Large intestine (tissue), 3 donors: ENCODE measurements around the gene SLC26A4. TPM values are rescaled to one million over a fixed set of nuclear protein-coding genes. Genes with fewer than 3 reads are reported as not detected.
"Not testable (repeated sequence)": the region's sequence is repeated elsewhere in the genome, so short reads cannot be mapped to it uniquely, and the experiment has no call there.

Experiments used
- DNase-seq, 2 donors: peaks; one replicate each; pipeline versions ENCODE4 v3.0.0 to v3.0.0-alpha.2; 2013
- H3K27ac ChIP-seq: one replicate; pipeline ENCODE4 v1.5.1; 2013; ENCODE audit warnings: low read length
- H3K27me3 ChIP-seq: 2 replicates; pipeline ENCODE4 v1.6.1; 2013; ENCODE audit warnings: low read length; ENCODE audit not compliant: control insufficient read depth, insufficient read depth
- H3K36me3 ChIP-seq: 2 replicates; pipeline ENCODE4 v1.6.1; 2013; ENCODE audit warnings: low read length; ENCODE audit not compliant: control insufficient read depth, insufficient read depth
- H3K4me1 ChIP-seq: one replicate; pipeline ENCODE4 v1.6.1; 2013; ENCODE audit warnings: low read length; ENCODE audit not compliant: control insufficient read depth, insufficient read depth
- H3K4me3 ChIP-seq: one replicate; pipeline ENCODE4 v1.5.1; 2013; ENCODE audit warnings: low read length
- H3K9me3 ChIP-seq: one replicate; pipeline ENCODE4 v1.6.1; 2013; ENCODE audit warnings: mild to moderate bottlenecking, low read depth, low read length, moderate library complexity; ENCODE audit not compliant: control insufficient read depth
- WGBS: methylation state at CpG from one replicate; pipeline ENCODE4 v1.1.5; 2013; ENCODE audit warnings: low lambda C conversion rate; ENCODE audit not compliant: insufficient coverage; 5-methylcytosine and 5-hydroxymethylcytosine counted together
- polyA plus RNA-seq: library from polyadenylated mRNA; unstranded; fragments of 120-200 nt; gene quantifications from one replicate; pipeline ENCODE4 v1.2.1, GENCODE V29; 2013

SLC26A4 gene
- polyA plus RNA-seq, 1 donor = 0.28 TPM

DNA sequence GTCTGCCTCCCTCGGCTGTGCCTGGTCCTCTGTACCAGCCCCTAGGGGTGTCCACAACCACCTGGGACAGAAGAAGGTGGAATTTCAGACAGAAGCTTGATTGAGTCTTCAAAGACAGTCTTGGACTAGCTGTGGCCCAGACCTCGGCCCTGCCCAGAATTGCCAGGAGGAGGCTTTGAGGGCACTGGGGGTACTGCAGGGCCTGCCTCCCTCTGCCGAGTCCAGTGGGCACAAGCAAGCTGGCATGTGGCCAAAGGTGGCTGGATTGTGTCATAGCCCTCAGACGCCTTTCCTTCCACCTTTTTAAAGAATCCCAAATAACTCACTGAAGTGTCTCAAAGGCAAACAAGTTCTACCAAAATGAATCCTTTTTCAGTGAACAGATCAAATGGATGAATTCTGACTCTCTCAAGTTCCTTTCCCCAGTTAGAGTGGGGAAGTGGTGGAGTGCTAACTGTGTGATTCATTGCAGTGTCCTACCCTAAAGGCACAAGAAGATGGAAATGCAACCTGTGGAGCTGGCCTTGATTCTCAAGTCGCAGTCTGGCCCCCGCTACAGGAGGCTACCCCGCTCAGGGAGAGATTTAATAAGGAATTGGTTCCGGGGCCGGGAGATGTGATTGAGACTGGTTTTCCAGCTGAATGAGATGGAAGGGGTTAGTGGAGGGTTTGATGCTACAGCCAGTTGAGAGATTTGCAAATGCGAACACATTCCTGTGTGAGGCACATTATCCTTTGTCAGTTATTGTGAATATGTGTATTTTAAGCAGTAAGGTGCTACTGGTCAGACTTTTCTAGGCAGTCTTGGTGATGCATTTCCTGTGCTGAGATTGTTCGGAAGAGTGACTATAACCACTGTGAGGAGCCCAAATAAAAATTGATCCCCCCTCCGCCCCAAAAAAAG, 28.8 kb upstream of the SLC26A4 start:
- no peaks in the 10 kb centered on the region for H3K36me3 ChIP-seq
- no peaks in the 10 kb centered on the region for H3K4me1 ChIP-seq
- DNase-seq = no peak
- no peaks in the 10 kb centered on the region for H3K9me3 ChIP-seq
- no peak overlapping the region for H3K27ac ChIP-seq
- H3K4me3 ChIP-seq = no peak overlapping the region
- no peaks in the 10 kb centered on the region for H3K27me3 ChIP-seq
- no CpG with 5 or more reads among the region's 12 CpGs for WGBS

GRCh38 chr7:107632492-107632865, 28.1 kb upstream of the SLC26A4 start:
- Histone ChIP-seq H3K27me3 (no peaks in the 10 kb centered on the region), H3K36me3 (no peaks in the 10 kb centered on the region), H3K4me3 (no peak overlapping the region), H3K4me1 (no peaks in the 10 kb centered on the region), H3K9me3 (no peaks in the 10 kb centered on the region), H3K27ac (no peak overlapping the region)
- WGBS = no CpG with 5 or more reads among the region's 2 CpGs
- DNase-seq = no peak

DNA sequence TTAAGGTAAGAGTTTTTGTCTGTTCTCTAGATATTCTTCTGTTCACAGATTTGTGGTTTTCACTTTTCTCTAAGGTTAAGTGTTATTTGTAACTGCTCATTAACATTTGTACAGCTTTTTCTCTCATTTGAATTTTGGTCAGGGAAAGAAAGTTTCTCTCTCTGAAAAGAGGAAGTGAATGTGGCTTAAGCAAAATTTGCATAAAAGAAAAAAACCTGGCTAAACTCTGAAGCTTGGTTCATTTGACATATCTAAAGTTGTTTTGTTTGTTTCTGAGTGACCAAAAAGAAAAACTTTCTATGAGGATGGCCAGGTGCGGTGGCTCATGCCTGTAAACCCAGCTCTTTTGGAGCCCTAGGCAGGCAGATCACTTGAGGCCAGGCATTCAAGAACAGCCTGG, 22.0 kb upstream of the SLC26A4 start:
- no peaks in the 10 kb centered on the region for H3K4me1 ChIP-seq
- WGBS = no CpG with 5 or more reads among the region's 1 CpG
- DNase-seq = no peak

DNA sequence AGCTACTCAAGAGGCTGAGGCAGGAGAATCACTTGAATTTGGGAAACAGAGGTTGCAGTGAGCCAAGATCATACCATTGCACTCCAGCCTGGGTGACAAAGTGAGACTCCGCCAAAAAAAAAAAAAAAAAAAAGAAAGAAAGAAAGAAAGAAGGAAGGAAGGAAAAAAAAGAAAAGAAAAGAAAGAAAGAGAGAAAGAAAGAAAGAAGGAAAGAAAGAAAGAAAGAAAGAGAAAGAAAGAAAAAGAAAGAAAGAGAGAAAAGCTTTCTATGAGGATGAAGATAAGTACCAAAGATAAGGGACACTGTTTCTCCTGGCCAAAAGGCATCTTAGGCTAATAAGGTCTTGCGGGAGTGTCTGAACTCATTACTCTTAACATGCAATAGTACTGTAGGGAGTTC, 21.6 kb upstream of the SLC26A4 start:
- H3K9me3 ChIP-seq, H3K27ac ChIP-seq, DNase-seq, H3K4me3 ChIP-seq, H3K4me1 ChIP-seq, H3K36me3 ChIP-seq, H3K27me3 ChIP-seq: not testable (repeated sequence)
- 100% methylated on average over 1 of the region's 2 CpGs for WGBS

More for the DNA sequence above, 22.0 kb upstream of the SLC26A4 start:
- Histone ChIP-seq H3K27ac (no peak overlapping the region), H3K27me3 (peaks cover 4% of the 10 kb centered on the region), H3K9me3 (no peaks in the 10 kb centered on the region), H3K4me3 (no peak overlapping the region), H3K36me3 (no peaks in the 10 kb centered on the region)

- no peak for DNase-seq
- WGBS = no CpG with 5 or more reads among the region's 1 CpG
- no peak overlapping the region for H3K27ac ChIP-seq
Measured at GRCh38 chr7:107641676-107642075, 19.0 kb upstream of the SLC26A4 start.

DNA sequence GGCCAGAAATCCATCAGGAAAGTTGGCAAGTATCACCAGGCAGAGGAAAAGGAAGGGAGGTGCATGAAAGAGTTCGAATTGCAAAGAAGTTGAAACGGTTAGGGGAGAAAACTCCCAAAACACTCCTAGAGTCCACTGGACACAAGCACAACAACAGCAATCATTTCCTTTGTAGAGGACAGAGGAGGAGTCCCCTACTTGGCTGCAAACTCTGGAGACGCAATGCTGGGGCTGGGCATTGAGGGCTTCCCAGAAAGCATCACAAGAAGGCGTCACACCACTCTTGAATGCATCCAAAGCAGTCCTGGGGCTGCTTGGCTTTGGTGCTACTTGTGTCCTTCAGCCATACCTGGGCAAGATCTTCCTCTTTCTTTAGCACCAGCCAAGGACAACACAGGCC, 18.1 kb upstream of the SLC26A4 start:
- WGBS = no CpG with 5 or more reads among the region's 4 CpGs
- no peaks in the 10 kb centered on the region for H3K9me3 ChIP-seq
- no peaks in the 10 kb centered on the region for H3K4me1 ChIP-seq
- H3K36me3 ChIP-seq = no peaks in the 10 kb centered on the region
- H3K4me3 ChIP-seq = no peak overlapping the region
- no peak overlapping the region for H3K27ac ChIP-seq
- DNase-seq = no peak
- H3K27me3 ChIP-seq = peaks cover 4% of the 10 kb centered on the region

More at GRCh38 chr7:107641676-107642075, 19.0 kb upstream of the SLC26A4 start:
- no peaks in the 10 kb centered on the region for H3K4me1 ChIP-seq
- peaks cover 4% of the 10 kb centered on the region for H3K27me3 ChIP-seq
- no peak overlapping the region for H3K4me3 ChIP-seq
- H3K36me3 ChIP-seq = no peaks in the 10 kb centered on the region
- no peaks in the 10 kb centered on the region for H3K9me3 ChIP-seq

DNA sequence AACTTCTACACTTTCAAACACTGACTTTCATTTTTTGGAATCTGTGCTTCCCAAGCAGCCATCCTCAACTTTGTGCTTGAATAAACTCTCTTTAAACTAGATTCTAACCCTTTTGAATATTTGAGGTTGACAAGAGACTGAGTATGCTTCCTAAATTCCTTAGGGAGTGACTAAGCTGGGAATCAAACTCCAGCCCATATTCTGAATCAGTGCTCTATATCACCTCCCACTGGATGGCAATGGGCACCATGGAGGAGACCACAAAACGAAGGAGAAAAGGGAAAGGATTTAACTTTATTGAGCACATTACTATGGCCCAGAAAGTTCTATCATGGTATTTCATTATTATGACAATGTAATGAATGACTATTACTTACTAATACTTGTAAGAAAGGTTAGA, 17.2 kb upstream of the SLC26A4 start:
- Histone ChIP-seq H3K27ac (no peak overlapping the region), H3K27me3 (peaks cover 4% of the 10 kb centered on the region), H3K36me3 (no peaks in the 10 kb centered on the region), H3K4me1 (no peaks in the 10 kb centered on the region), H3K9me3 (no peaks in the 10 kb centered on the region), H3K4me3 (no peak overlapping the region)
- DNase-seq = no peak
- 40% methylated on average over 1 of the region's 1 CpG for WGBS

GRCh38 chr7:107643938-107644308, 16.7 kb upstream of the SLC26A4 start:
- no peaks in the 10 kb centered on the region for H3K36me3 ChIP-seq
- WGBS = 67% methylated on average over 1 of the region's 1 CpG
- no peaks in the 10 kb centered on the region for H3K4me1 ChIP-seq
- peaks cover 4% of the 10 kb centered on the region for H3K27me3 ChIP-seq
- H3K4me3 ChIP-seq = no peak overlapping the region
- DNase-seq = peak in 1 of 2 donors; percentile 3
- H3K9me3 ChIP-seq = no peaks in the 10 kb centered on the region
- H3K27ac ChIP-seq = no peak overlapping the region

GRCh38 chr7:107644309-107644974, 16.2 kb upstream of the SLC26A4 start:
- Histone ChIP-seq H3K27me3 (peaks cover 4% of the 10 kb centered on the region), H3K4me3 (no peak overlapping the region), H3K9me3 (no peaks in the 10 kb centered on the region), H3K4me1 (no peaks in the 10 kb centered on the region), H3K36me3 (no peaks in the 10 kb centered on the region), H3K27ac (no peak overlapping the region)
- DNase-seq = peak in 1 of 2 donors; percentile 8
- WGBS = 62% methylated on average over 3 of the region's 9 CpGs

GRCh38 chr7:107652642-107653041, 8.0 kb upstream of the SLC26A4 start:
- 80% methylated on average over 1 of the region's 5 CpGs for WGBS
- DNase-seq = no peak
- Histone ChIP-seq H3K4me3 (no peak overlapping the region), H3K36me3 (no peaks in the 10 kb centered on the region), H3K4me1 (no peaks in the 10 kb centered on the region), H3K27me3 (peaks cover 8% of the 10 kb centered on the region), H3K9me3 (no peaks in the 10 kb centered on the region), H3K27ac (no peak overlapping the region)
